Measurements from ENCODE around the gene AP4E1. TPM values are rescaled to one million over a fixed set of nuclear protein-coding genes. Genes with fewer than 3 reads are reported as not detected.

Gene AP4E1
- total and polyA plus RNA-seq, 2 of the 4 experiments (the other 2 are of a cell fraction) = 3.1 to 6.8 TPM

DNA sequence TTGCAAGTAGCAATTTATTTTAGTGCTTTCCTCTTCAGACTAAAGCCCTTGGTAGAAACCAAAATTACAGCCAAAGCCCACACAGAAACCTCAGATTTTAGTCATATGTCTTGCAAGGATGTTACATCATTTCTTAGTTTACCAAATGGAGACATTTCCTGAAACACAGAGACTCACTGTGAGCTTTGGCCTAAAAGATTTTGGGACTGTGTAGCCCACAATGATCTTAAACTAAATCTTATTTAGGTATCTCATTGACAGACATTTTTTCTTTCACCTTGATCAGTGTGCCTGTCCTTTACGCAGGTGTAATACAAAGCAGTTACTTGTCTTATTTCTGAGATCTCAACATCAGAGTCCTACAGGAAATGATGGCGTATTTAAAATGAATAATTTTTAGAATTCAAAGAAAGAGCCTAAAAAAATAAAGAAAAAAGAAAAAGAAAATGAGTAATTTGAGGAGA, 27.8 kb upstream of the AP4E1 start:
- ChIA-PET POLR2A (ENCODE audit: unreplicated experiment) (no interaction called here), CTCF (no interaction called here)
- no peak for ATAC-seq (ENCODE audit: low read depth)
- Histone ChIP-seq H4K8ac (ENCODE audit: low read depth in 2 of 2, low read length in 2 of 2) (peak overlapping the region; percentile 84 to 91), H2BK15ac (ENCODE audit: low read depth, low read length) (peak overlapping the region; percentile 41; the same call in 2 of the 3 replicates), H3K27me3 (ENCODE audit: control insufficient read depth, insufficient read depth, low read length) (no peaks in the 10 kb centered on the region), H2BK20ac (ENCODE audit: low read depth, low read length) (peak overlapping the region; percentile 99), H2BK5ac (ENCODE audit: low read depth, low read length, poor library complexity, severe bottlenecking) (peak overlapping the region; percentile 83), H3K23ac (ENCODE audit: low read depth, low read length) (peak overlapping the region; percentile 81; the same call in 1 of the 2 replicates), H3K4me1 (ENCODE audit: control insufficient read depth, insufficient read depth, low read length) (peaks cover 11% of the 10 kb centered on the region), H3K9me1 (ENCODE audit: insufficient read depth, low read length) (peaks cover 15% of the 10 kb centered on the region; the same call in 1 of the 2 replicates), H3K9ac (ENCODE audit: low read depth, low read length) (no peak overlapping the region; the same call in 1 of the 2 replicates), H3K27ac (ENCODE audit: insufficient read depth, low read length) (peak overlapping the region; percentile 28; the same call in 1 of the 2 replicates), H3K36me3 (ENCODE audit: control insufficient read depth, insufficient read depth, low read length) (no peaks in the 10 kb centered on the region), H3K4me3 (ENCODE audit: insufficient read depth, low read depth, low read length) (no peak overlapping the region), H3K14ac (replicated peaks; ENCODE audit: low read depth, low read length) (peak overlapping the region; percentile 65), H2AK5ac (ENCODE audit: low read depth, low read length) (no peak overlapping the region), H3K56ac (ENCODE audit: extremely low read depth, insufficient read depth, low read length) (peak overlapping the region; percentile 87; the same call in 1 of the 2 replicates), H3K4ac (ENCODE audit: low read depth, low read length) (peak overlapping the region; percentile 97; the same call in 1 of the 2 replicates), H4K91ac (ENCODE audit: insufficient read depth, low read depth, low read length) (peak overlapping the region; percentile 84), H2AFZ (replicated peaks; ENCODE audit: low read length, poor library complexity) (no peak overlapping the region), H4K5ac (ENCODE audit: low read depth, low read length) (peak overlapping the region; percentile 92), H3K9me3 (ENCODE audit: control insufficient read depth, insufficient read depth, low read length) (no peaks in the 10 kb centered on the region), H3K18ac (ENCODE audit: low read depth, low read length) (peak overlapping the region; percentile 98), H4K20me1 (ENCODE audit: insufficient read depth, low read length) (no peaks in the 10 kb centered on the region), H2AK9ac (replicated peaks; ENCODE audit: low read depth, low read length, poor library complexity) (no peak overlapping the region), H3K4me2 (ENCODE audit: low read depth, low read length) (no peak overlapping the region), H3K79me1 (ENCODE audit: low read depth in 1 of 2, low read length in 2 of 2) (no peaks in the 10 kb centered on the region), H2BK120ac (ENCODE audit: low read depth, low read length) (peak overlapping the region; percentile 99)
- intact Hi-C loops (cut with micrococcal nuclease) (no loop called here), dilution Hi-C loops (cut with HindIII; ENCODE audit: low sequenced_read_pairs, unreplicated experiment) (no loop called here), in situ Hi-C loops (cut with MboI; ENCODE audit: low sequenced_read_pairs) (no loop called here)
- DNase-seq = peak; percentile 86
- TF ChIP-seq FOS (IDR thresholded peaks at IDR 0.05; ENCODE audit: low read depth, low read length) = no peak
- peak; percentile 91 for TF ChIP-seq CEBPB (IDR thresholded peaks at IDR 0.05; ENCODE audit: low read depth, low read length)
- no TSS peak for BruUV-seq (replicated peaks)
- WGBS, 2 experiments (ENCODE audit: extremely low coverage in 2 of 2, insufficient read length in 1 of 2) = no CpG with 5 or more reads among the region's 2 CpGs

Data from IMR-90 (cell line).